H9 (cell line): Measurements from ENCODE around the gene RAMP3. TPM values are rescaled to one million over a fixed set of nuclear protein-coding genes. Genes with fewer than 3 reads are reported as not detected.

Source experiments
- DNase-seq: peaks from one replicate; pipeline ENCODE4 v3.0.0-alpha.2; 2017
- H2AFZ ChIP-seq: one replicate; pipeline ENCODE4 v1.6.1; 2013; ENCODE audit warnings: mild to moderate bottlenecking, low read length, control low read depth, moderate library complexity
- H2AK5ac ChIP-seq: 2 replicates; pipeline ENCODE4 v1.6.1; 2013; ENCODE audit warnings: low read length, control low read depth, mixed read lengths; ENCODE audit not compliant: insufficient read length
- H2BK120ac ChIP-seq: one replicate; pipeline ENCODE4 v1.6.1; 2013; ENCODE audit warnings: low read depth, mild to moderate bottlenecking, low read length, control low read depth, inconsistent platforms; ENCODE audit not compliant: poor library complexity, severe bottlenecking
- H2BK12ac ChIP-seq: 2 replicates; pipeline ENCODE4 v1.6.1; 2013; ENCODE audit warnings: low read length, control low read depth, mixed read lengths, low read depth; ENCODE audit not compliant: insufficient read length
- H2BK15ac ChIP-seq: 2 replicates; pipeline ENCODE4 v1.6.1; 2013; ENCODE audit warnings: low read depth, low read length, control low read depth
- H2BK20ac ChIP-seq: one replicate; pipeline ENCODE4 v1.6.1; 2013; ENCODE audit warnings: low read depth, mild to moderate bottlenecking, low read length, control low read depth, inconsistent platforms; ENCODE audit not compliant: poor library complexity, severe bottlenecking
- H2BK5ac ChIP-seq: 2 replicates; pipeline ENCODE4 v1.6.1; 2013; ENCODE audit warnings: low read length, control low read depth, mixed read lengths; ENCODE audit not compliant: insufficient read length
- H3K14ac ChIP-seq: 2 replicates; pipeline ENCODE4 v1.6.1; 2013; ENCODE audit warnings: low read length, control low read depth; ENCODE audit not compliant: insufficient read depth
- H3K18ac ChIP-seq: 2 replicates; pipeline ENCODE4 v1.6.1; 2013; ENCODE audit warnings: low read depth, mild to moderate bottlenecking, mixed read lengths, low read length, control low read depth; ENCODE audit not compliant: insufficient read length
- H3K23ac ChIP-seq: 2 replicates; pipeline ENCODE4 v1.6.1; 2013; ENCODE audit warnings: low read length, control low read depth, mixed read lengths, low read depth; ENCODE audit not compliant: insufficient read length
- H3K23me2 ChIP-seq: 2 replicates; pipeline ENCODE4 v1.6.1; 2013; ENCODE audit warnings: low read depth, mild to moderate bottlenecking, mixed read lengths, low read length, control low read depth; ENCODE audit not compliant: insufficient read length, poor library complexity, severe bottlenecking
- H3K27ac ChIP-seq: 2 replicates; pipeline ENCODE4 v1.5.1; 2013; ENCODE audit warnings: low read length, control low read depth, mixed read lengths, low read depth; ENCODE audit not compliant: insufficient read length
- H3K27me3 ChIP-seq: 2 replicates; pipeline ENCODE4 v1.6.1; 2013; ENCODE audit warnings: low read length, control low read depth, inconsistent platforms; ENCODE audit not compliant: insufficient read depth
- H3K4ac ChIP-seq: 2 replicates; pipeline ENCODE4 v1.6.1; 2013; ENCODE audit warnings: low read depth, mild to moderate bottlenecking, control low read depth, inconsistent platforms, low read length, moderate library complexity
- H3K4me1 ChIP-seq: 2 replicates; pipeline ENCODE4 v1.6.1; 2013; ENCODE audit warnings: low read length, control low read depth, inconsistent platforms; ENCODE audit not compliant: insufficient read depth
- H3K4me2 ChIP-seq: 2 replicates; pipeline ENCODE4 v1.6.1; 2013; ENCODE audit warnings: low read length, control low read depth, mixed read lengths; ENCODE audit not compliant: insufficient read length, insufficient read depth
- H3K56ac ChIP-seq: 2 replicates; pipeline ENCODE4 v1.6.1; 2013; ENCODE audit warnings: low read depth, mild to moderate bottlenecking, mixed read lengths, low read length, control low read depth; ENCODE audit not compliant: insufficient read length
- H3K79me1 ChIP-seq: 2 replicates; pipeline ENCODE4 v1.6.1; 2013; ENCODE audit warnings: low read depth, mild to moderate bottlenecking, moderate library complexity, low read length, control low read depth, inconsistent platforms; ENCODE audit not compliant: insufficient read depth, poor library complexity, severe bottlenecking
- H3K79me2 ChIP-seq: 2 replicates; pipeline ENCODE4 v1.6.1; 2013; ENCODE audit warnings: low read length, control low read depth, inconsistent platforms; ENCODE audit not compliant: insufficient read depth
- H3K9ac ChIP-seq: 2 replicates; pipeline ENCODE4 v1.6.1; 2013; ENCODE audit warnings: low read length, control low read depth, mixed read lengths; ENCODE audit not compliant: insufficient read length; ENCODE audit errors: extremely low read depth
- H3K9me3 ChIP-seq: one replicate; pipeline ENCODE4 v1.6.1; 2013; ENCODE audit warnings: low read depth, low read length, inconsistent platforms; ENCODE audit not compliant: control insufficient read depth
- H3T11ph ChIP-seq: one replicate; pipeline ENCODE4 v1.6.1; 2013; ENCODE audit warnings: mild to moderate bottlenecking, low read length, control low read depth, inconsistent platforms
- H4K20me1 ChIP-seq: one replicate; pipeline ENCODE4 v1.6.1; 2013; ENCODE audit not compliant: control insufficient read depth, insufficient read length, insufficient read depth
- H4K5ac ChIP-seq: 2 replicates; pipeline ENCODE4 v1.6.1; 2013; ENCODE audit warnings: low read depth, mild to moderate bottlenecking, mixed read lengths, low read length, control low read depth; ENCODE audit not compliant: insufficient read length
- H4K8ac ChIP-seq: replicated peaks from 2 replicates; pipeline ENCODE4 v1.6.1; 2013; ENCODE audit warnings: low read length, control low read depth, mixed read lengths, low read depth; ENCODE audit not compliant: insufficient read length
- H4K91ac ChIP-seq: 2 replicates; pipeline ENCODE4 v1.6.1; 2013; ENCODE audit warnings: low read depth, mild to moderate bottlenecking, moderate library complexity, mixed read lengths, low read length, control low read depth; ENCODE audit not compliant: insufficient read length
- H3K27ac Mint-ChIP-seq, 3 experiments: 2 replicates in 2 of 3; 3 replicates in 1 of 3; pipeline ENCODE4 v1.8.0; 2020 to 2021; ENCODE audit warnings: mixed read lengths in 3 of 3, mild to moderate bottlenecking in 1 of 3, moderate library complexity in 1 of 3
- H3K27me3 Mint-ChIP-seq: 2 replicates; pipeline ENCODE4 v1.8.0; 2021; ENCODE audit warnings: low read depth, mild to moderate bottlenecking, moderate library complexity, mixed read lengths
- H3K36me3 Mint-ChIP-seq, 3 experiments: 2 replicates in 2 of 3; 3 replicates in 1 of 3; pipeline ENCODE4 v1.8.0; 2020 to 2021; ENCODE audit warnings: low read depth in 3 of 3, mixed read lengths in 3 of 3; ENCODE audit not compliant: insufficient read depth in 1 of 3
- H3K4me1 Mint-ChIP-seq, 2 experiments: 2 replicates each; pipeline ENCODE4 v1.8.0; 2020; ENCODE audit warnings: mixed read lengths in 2 of 2
- H3K4me3 Mint-ChIP-seq, 2 experiments: 2 replicates in 1 of 2; 3 replicates in 1 of 2; pipeline ENCODE4 v1.8.0; 2020 to 2021; ENCODE audit warnings: mild to moderate bottlenecking in 2 of 2, mixed read lengths in 2 of 2, moderate library complexity in 1 of 2
- H3K9me3 Mint-ChIP-seq, 2 experiments: 2 replicates in 1 of 2; 3 replicates in 1 of 2; pipeline ENCODE4 v1.8.0; 2020; ENCODE audit warnings: mild to moderate bottlenecking in 2 of 2, mixed read lengths in 2 of 2, moderate library complexity in 1 of 2
- CTCF ChIP-seq: fragments of 200-600 bp; sonication (generic); conservative IDR thresholded peaks from 3 replicates; pipeline ENCODE4 v1.8.0; 2021; ENCODE audit warnings: antibody characterized with exemption, mild to moderate bottlenecking
- WGBS: extraction: QIAGEN DNeasy Blood & Tissue Kit; methylation state at CpG from one replicate; pipeline ENCODE4 v1.1.7; 2013; ENCODE audit warnings: missing lambda C conversion rate, low lambda C conversion rate, mixed read lengths; ENCODE audit not compliant: insufficient read length; ENCODE audit errors: extremely low coverage; 5-methylcytosine and 5-hydroxymethylcytosine counted together
- total RNA-seq: library from RNA; stranded (reverse); gene quantifications from 2 replicates; pipeline ENCODE4 v1.2.1, GENCODE V29; 2021

The RAMP3 gene
- total RNA-seq, 1 experiment from 2014 or later, result 0.63 TPM

DNA sequence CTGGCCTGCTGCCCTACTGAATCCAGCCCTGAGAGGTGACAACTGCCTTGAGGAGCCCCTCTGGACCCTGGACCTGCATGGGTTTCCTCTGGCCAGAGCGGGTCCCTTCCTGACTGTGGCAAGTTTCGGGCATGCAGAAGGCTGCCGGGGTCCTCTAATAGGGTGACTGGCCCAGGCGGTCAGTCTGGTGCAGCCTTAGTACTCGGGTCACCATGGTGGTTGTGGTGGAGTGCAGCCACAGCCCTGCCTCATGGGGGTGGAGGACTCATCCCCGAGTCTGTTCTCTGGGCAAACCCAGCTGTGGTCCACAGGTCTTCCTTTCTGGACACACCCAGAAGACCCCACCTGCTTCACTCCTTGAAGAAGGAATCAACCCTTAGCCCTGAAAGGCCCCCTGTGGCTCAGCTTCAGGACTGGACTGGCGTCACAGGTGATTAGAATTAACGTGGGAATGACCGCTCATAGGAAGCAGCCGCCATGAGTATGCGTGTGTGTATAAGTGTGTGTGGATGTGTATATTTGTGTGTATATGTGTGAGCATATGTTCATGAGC lies 28.7 kb downstream of the RAMP3 start:
- H3K18ac ChIP-seq, result no peak overlapping the region
- DNase-seq, result no peak

More for the DNA sequence above, 28.7 kb downstream of the RAMP3 start:
- no peak overlapping the region for H3K27ac ChIP-seq
- H3K14ac ChIP-seq, result no peak overlapping the region
- H3K27me3 ChIP-seq, result no peaks in the 10 kb centered on the region
- H4K8ac ChIP-seq, result no peak overlapping the region
- H3T11ph ChIP-seq, result no peak overlapping the region
- no peaks in the 10 kb centered on the region for H3K9me3 ChIP-seq
- no peak overlapping the region for H4K5ac ChIP-seq
- H2BK20ac ChIP-seq, result no peak overlapping the region
- no peak overlapping the region for H3K4me2 ChIP-seq
- H2BK120ac ChIP-seq, result no peak overlapping the region
- H3K36me3 Mint-ChIP-seq, result no peaks in the 10 kb centered on the region
- H3K27ac Mint-ChIP-seq, result no peak overlapping the region
- no peak overlapping the region for H3K56ac ChIP-seq
- H4K20me1 ChIP-seq, result no peaks in the 10 kb centered on the region
- no peak overlapping the region for H2AK5ac ChIP-seq
- peaks cover 2 to 3% of the 10 kb centered on the region in 2 experiments; a peak in 2 of 4 replicates for H3K4me1 Mint-ChIP-seq
- H2AFZ ChIP-seq, result no peak overlapping the region
- no peak overlapping the region for H2BK5ac ChIP-seq
- H3K79me2 ChIP-seq, result no peaks in the 10 kb centered on the region
- WGBS, result no CpG with 5 or more reads among the region's 11 CpGs
- no peak overlapping the region for H3K23ac ChIP-seq
- H3K23me2 ChIP-seq, result no peaks in the 10 kb centered on the region
- H3K4me3 Mint-ChIP-seq, result no peak overlapping the region
- H3K9me3 Mint-ChIP-seq, result no peaks in the 10 kb centered on the region
- no peaks in the 10 kb centered on the region for H3K4me1 ChIP-seq
- no peak overlapping the region for H4K91ac ChIP-seq
- no peak overlapping the region for H2BK12ac ChIP-seq
- no peak overlapping the region for H3K4ac ChIP-seq
- H2BK15ac ChIP-seq, result no peak overlapping the region
- no peaks in the 10 kb centered on the region for H3K79me1 ChIP-seq
- TF ChIP-seq CTCF, result no peak
- H3K27me3 Mint-ChIP-seq, result peaks cover 2% of the 10 kb centered on the region
- no peak overlapping the region for H3K9ac ChIP-seq
